MCF 10A (cell line): ENCODE results near the gene BMX. TPM values are rescaled to one million over a fixed set of nuclear protein-coding genes. Genes with fewer than 3 reads are reported as not detected.

ENCODE experiments used
- BruUV-seq: library from RNA; stranded (reverse); fragments of 400-500 nt; replicated peaks from 2 replicates; lab custom pipeline; 2021; lab: Mats Ljungman, UMichigan
- CTCF ChIA-PET: fragments of 300-600 bp; sonication (Branson Sonifier 250); formaldehyde crosslinking; extraction: SDS; loops from one replicate; lab custom pipeline; 2021; ENCODE audit warnings: antibody characterized with exemption, inconsistent platforms; lab: Yijun Ruan, JAX
- POLR2A ChIA-PET: fragments of 300-600, 350-650 bp; sonication (Branson Sonifier 250); formaldehyde crosslinking; extraction: SDS; loops from one replicate; lab custom pipeline; 2020; ENCODE audit warnings: antibody characterized with exemption, inconsistent platforms; lab: Yijun Ruan, JAX
- DNase-seq: peaks from one replicate; pipeline ENCODE4 v3.0.0-alpha.2; 2018; ENCODE audit not compliant: unreplicated experiment
- H3K27ac Mint-ChIP-seq: one replicate; pipeline ENCODE4 v1.8.0; 2022; ENCODE audit warnings: mild to moderate bottlenecking, low read depth, mixed read lengths; ENCODE audit not compliant: unreplicated experiment
- H3K27me3 Mint-ChIP-seq: one replicate; pipeline ENCODE4 v1.8.0; 2022; ENCODE audit warnings: mixed read lengths; ENCODE audit not compliant: insufficient read depth, unreplicated experiment
- H3K36me3 Mint-ChIP-seq: one replicate; pipeline ENCODE4 v1.8.0; 2022; ENCODE audit warnings: mild to moderate bottlenecking, moderate library complexity, mixed read lengths; ENCODE audit not compliant: insufficient read depth, unreplicated experiment
- H3K4me1 Mint-ChIP-seq: one replicate; pipeline ENCODE4 v1.8.0; 2022; ENCODE audit warnings: mixed read lengths; ENCODE audit not compliant: insufficient read depth, unreplicated experiment
- H3K4me3 Mint-ChIP-seq: one replicate; pipeline ENCODE4 v1.8.0; 2022; ENCODE audit warnings: mild to moderate bottlenecking, moderate library complexity, mixed read lengths; ENCODE audit not compliant: unreplicated experiment
- H3K9me3 Mint-ChIP-seq: one replicate; pipeline ENCODE4 v1.8.0; 2022; ENCODE audit warnings: mixed read lengths; ENCODE audit not compliant: unreplicated experiment
- intact Hi-C: fragments of 100-400 bp; cut with micrococcal nuclease; formaldehyde crosslinking; loops from 2 replicates; pipeline ENCODE4 v1.14.1; 2022
- total RNA-seq: library from RNA; stranded (reverse); gene quantifications from 2 replicates; pipeline ENCODE4 v1.2.3, GENCODE V29; 2022
- TF ChIP-seq, protein P1 (sequence below): fragments of 200-600 bp; IDR thresholded peaks from one replicate; pipeline ENCODE4 v1.8.0; 2022; ENCODE audit warnings: antibody characterized with exemption, mild to moderate bottlenecking; ENCODE audit not compliant: unreplicated experiment

BMX gene
- total RNA-seq, 1 experiment from 2014 or later, result not detected

DNA sequence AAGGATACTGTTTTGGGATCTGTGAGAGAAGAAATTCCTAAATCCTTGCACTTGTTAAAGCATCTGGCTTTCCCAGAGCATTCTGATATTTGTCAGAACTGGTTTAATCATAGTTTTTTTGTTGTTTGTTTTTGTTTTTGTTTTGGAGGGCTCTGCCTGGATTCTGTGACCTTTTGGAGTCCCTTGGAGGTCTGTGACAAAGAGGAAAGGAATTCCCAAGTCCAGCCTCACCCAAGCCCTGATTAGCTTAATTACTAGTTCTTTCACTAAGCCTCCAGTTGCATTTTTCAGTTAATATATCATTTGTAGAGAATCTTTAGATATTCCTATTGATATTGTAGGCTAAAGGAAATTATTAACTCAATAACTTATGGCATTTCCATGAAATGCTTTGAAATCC is 99.4 kb downstream of the BMX start:
- Mint-ChIP-seq H3K36me3 (no peaks in the 10 kb centered on the region), H3K27ac (no peak overlapping the region), H3K4me3 (no peak overlapping the region), H3K27me3 (peaks cover 59% of the 10 kb centered on the region), H3K9me3 (no peaks in the 10 kb centered on the region), H3K4me1 (no peaks in the 10 kb centered on the region)
- BruUV-seq, result no TSS peak
- POLR2A ChIA-PET, result no interaction called here
- TF ChIP-seq, protein P1, sequence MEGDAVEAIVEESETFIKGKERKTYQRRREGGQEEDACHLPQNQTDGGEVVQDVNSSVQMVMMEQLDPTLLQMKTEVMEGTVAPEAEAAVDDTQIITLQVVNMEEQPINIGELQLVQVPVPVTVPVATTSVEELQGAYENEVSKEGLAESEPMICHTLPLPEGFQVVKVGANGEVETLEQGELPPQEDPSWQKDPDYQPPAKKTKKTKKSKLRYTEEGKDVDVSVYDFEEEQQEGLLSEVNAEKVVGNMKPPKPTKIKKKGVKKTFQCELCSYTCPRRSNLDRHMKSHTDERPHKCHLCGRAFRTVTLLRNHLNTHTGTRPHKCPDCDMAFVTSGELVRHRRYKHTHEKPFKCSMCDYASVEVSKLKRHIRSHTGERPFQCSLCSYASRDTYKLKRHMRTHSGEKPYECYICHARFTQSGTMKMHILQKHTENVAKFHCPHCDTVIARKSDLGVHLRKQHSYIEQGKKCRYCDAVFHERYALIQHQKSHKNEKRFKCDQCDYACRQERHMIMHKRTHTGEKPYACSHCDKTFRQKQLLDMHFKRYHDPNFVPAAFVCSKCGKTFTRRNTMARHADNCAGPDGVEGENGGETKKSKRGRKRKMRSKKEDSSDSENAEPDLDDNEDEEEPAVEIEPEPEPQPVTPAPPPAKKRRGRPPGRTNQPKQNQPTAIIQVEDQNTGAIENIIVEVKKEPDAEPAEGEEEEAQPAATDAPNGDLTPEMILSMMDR, result no peak
- no peak for DNase-seq
- CTCF ChIA-PET, result interaction anchor here (0.6 to 1.0 kb wide), 2 partner anchors 16 to 53 kb away, joined by 3 read pairs; no protein-coding TSS in a partner anchor
- intact Hi-C loops, result no loop called here

DNA sequence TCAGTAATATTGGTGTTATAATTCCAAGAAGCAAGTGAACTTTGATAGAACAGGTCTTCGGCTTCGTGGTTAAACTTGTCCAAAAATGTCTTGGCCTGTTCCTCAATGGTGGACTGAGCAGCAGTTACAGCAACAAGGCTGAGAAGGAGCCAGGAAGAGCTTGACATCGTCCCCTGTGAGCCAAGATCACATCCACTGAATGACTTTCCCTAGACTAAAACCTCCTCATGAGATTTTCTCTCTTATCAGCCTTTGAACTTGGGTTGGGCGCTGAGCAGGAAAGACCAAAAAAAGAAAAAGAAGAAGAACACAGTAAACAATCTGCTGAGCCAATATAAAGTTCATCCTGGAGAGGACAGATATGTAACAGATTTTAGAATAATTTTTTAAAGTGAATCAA is 100.1 kb downstream of the BMX start, which contains the start of gene ACE2:
Gene ACE2, minus strand, starts transcription at position 216 of the 400 bp plus-strand sequence. Its CDS starts 49 bp downstream, at position 167.
- Mint-ChIP-seq H3K27me3 (peaks cover 66% of the 10 kb centered on the region), H3K4me1 (no peaks in the 10 kb centered on the region), H3K4me3 (no peak within 1 kb of the TSS), H3K27ac (no peak within 1 kb of the TSS), H3K36me3 (no peaks in the 10 kb centered on the region), H3K9me3 (no peaks in the 10 kb centered on the region)
- intact Hi-C loops, result no loop called here
- BruUV-seq, result no TSS peak
- no peak for DNase-seq
- TF ChIP-seq, protein P1, result no peak
- ChIA-PET CTCF (interaction anchor here (0.6 kb wide), 1 partner anchor 15 kb away, joined by 4 read pairs; no protein-coding TSS in a partner anchor), POLR2A (no interaction called here)

DNA sequence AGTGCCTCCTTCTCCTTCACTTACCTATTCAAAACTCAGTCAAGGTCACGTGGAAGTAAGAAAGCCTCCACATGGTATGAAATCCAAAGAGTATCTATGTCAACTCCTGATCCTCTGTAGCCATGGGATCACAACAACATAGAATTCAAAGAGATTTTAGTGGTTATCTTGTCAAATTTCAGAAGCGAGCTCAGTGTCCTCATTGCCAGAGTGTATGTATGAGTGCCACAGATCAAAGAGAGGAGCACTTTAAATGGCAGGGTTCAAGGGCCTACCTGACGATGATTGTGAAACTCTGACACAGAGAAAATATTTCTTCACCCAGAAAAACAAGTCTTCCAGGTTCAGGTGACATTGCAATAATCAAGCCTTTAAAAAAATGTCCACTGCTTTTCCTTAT is 101.3 kb downstream of the BMX start:
- intact Hi-C loops, result no loop called here
- TF ChIP-seq, protein P1, result no peak

DNA sequence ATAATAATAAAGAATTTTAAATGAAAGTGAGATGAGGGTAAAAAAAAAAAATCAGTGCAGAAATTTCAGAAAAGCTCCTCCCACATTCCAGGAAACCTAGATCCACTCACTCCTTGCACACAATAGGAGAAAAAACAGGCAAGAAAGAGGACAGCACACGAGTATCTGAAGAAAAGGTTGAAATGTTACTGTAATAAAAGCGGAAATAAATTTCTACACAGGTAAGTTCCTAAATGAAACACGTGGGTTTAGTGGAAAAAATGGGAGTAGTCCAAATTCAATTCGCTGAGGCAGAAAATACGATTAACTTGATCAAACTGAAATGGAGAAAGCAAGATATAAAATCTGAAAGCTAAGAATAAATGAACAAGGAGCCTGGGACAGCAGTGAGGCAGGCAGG is 102.2 kb downstream of the BMX start:
- Mint-ChIP-seq H3K36me3 (no peaks in the 10 kb centered on the region), H3K4me3 (no peak overlapping the region), H3K4me1 (no peaks in the 10 kb centered on the region), H3K27ac (no peak overlapping the region), H3K9me3 (no peaks in the 10 kb centered on the region), H3K27me3 (peaks cover 60% of the 10 kb centered on the region)
- TF ChIP-seq, protein P1, result no peak
- DNase-seq, result no peak
- BruUV-seq, result no TSS peak
- CTCF ChIA-PET, result no interaction called here
- intact Hi-C loops, result no loop called here
- POLR2A ChIA-PET, result interaction anchor here (1.0 kb wide), 1 partner anchor 17 kb away, joined by 5 read pairs; no protein-coding TSS in a partner anchor

More for the DNA sequence above, 101.3 kb downstream of the BMX start:
- no peaks in the 10 kb centered on the region for H3K9me3 Mint-ChIP-seq
- ChIA-PET CTCF (interaction anchor here (0.7 kb wide), 2 partner anchors 106 to 182 kb away, joined by 3 to 4 read pairs; no protein-coding TSS in a partner anchor), POLR2A (interaction anchor here (0.6 kb wide), 1 partner anchor 135 kb away, joined by 3 read pairs; no protein-coding TSS in a partner anchor)
- no peak overlapping the region for H3K27ac Mint-ChIP-seq
- H3K4me3 Mint-ChIP-seq, result no peak overlapping the region
- H3K27me3 Mint-ChIP-seq, result peaks cover 65% of the 10 kb centered on the region
- no peaks in the 10 kb centered on the region for H3K36me3 Mint-ChIP-seq
- DNase-seq, result no peak
- H3K4me1 Mint-ChIP-seq, result no peaks in the 10 kb centered on the region
- BruUV-seq, result no TSS peak
